HG03460 (cell line): Measurements from ENCODE around the gene MYO10.

ENCODE experiments used
- ATAC-seq: cut with Tn5 transposase; IDR thresholded peaks from one replicate; pipeline ENCODE4 v1.9.1; 2021; ENCODE audit not compliant: unreplicated experiment

Gene MYO10

DNA sequence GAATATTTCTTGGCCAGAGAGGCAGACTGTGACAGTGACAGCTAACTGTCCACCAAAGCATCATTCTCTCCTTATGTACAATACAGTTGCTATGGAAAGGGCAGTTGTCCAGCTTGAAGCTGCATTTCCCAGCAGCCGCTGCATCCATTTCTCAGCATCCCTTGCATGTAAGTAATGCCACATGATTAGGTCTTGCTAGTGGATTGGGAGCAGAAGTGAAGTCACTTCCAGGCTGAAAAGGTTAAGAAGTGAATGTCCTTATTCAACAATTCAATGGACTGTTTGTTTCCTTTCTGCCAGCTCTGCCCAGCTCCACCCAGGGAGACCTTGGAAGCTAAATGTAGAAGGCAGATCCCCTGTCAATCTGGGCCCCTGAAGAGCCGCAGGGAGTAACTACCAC is 293.2 kb downstream of the MYO10 start:
- ATAC-seq = no peak

- no peak for ATAC-seq
Measured at GRCh38 chr5:16639206-16639605, 296.9 kb downstream of the MYO10 start.

DNA sequence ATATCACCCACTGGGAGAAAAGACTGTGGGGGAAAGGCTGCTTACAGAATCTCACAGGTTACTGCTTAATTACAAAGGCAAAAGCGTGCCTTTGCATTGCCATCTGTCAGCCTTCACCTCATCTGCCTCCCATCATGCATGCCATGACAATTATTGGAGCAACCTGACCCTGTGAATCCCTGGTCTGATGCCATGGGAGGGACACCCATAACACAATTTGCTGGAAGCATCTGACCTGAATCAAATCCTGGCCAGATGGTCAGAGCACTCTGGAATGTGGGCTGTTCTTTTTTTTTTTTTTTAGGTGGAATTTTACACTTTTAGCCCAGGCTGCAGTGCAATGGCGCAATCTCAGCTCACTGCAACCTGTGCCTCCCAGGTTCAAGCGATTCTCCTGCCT is 307.7 kb downstream of the MYO10 start:
- ATAC-seq = no peak

- ATAC-seq = peak; percentile 65
Measured at GRCh38 chr5:16626696-16627264, 309.3 kb downstream of the MYO10 start.

DNA sequence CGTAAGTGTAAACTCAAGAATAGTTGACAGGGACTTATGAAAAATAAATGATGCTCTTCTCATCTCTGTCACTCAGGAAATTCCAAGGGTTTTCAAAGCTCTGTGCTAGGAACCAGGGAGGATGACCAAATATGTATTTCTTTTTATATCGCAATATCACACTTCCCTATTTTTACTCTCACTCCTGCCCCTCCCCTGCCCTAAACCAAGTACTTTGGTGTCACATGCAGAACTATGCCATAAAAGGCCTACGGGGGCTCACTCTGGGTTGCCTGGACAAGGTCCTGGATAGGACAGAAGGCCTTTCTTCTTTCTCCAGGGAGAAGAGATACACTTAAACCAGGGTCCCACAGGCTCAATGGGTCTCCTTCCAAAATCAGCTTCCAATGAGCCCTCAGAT is 311.0 kb downstream of the MYO10 start:
- no peak for ATAC-seq

DNA sequence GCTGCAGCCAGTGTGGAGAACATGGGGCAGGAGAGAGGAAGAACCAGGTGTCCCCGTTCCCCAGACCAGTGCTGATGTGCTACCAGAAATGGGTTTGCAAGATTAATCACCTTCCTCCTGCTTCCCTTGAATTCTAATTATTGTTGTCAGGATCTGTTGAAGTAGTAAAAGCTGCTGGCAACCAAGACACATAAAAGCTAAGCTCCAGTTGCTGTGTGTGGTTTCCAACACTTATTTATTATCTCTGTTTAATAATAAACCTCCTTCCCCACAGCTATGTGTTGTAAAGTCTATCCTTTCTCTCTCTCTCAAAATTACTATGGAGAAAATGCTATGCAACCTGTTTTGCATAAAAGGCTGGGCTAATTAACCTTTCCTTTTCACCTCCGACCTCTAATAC is 317.0 kb downstream of the MYO10 start:
- ATAC-seq = peak; percentile 29

GRCh38 chr5:16618138-16618897 is 317.8 kb downstream of the MYO10 start:
- no peak for ATAC-seq

- no peak for ATAC-seq
Measured at GRCh38 chr5:16617274-16617968, 318.7 kb downstream of the MYO10 start.

DNA sequence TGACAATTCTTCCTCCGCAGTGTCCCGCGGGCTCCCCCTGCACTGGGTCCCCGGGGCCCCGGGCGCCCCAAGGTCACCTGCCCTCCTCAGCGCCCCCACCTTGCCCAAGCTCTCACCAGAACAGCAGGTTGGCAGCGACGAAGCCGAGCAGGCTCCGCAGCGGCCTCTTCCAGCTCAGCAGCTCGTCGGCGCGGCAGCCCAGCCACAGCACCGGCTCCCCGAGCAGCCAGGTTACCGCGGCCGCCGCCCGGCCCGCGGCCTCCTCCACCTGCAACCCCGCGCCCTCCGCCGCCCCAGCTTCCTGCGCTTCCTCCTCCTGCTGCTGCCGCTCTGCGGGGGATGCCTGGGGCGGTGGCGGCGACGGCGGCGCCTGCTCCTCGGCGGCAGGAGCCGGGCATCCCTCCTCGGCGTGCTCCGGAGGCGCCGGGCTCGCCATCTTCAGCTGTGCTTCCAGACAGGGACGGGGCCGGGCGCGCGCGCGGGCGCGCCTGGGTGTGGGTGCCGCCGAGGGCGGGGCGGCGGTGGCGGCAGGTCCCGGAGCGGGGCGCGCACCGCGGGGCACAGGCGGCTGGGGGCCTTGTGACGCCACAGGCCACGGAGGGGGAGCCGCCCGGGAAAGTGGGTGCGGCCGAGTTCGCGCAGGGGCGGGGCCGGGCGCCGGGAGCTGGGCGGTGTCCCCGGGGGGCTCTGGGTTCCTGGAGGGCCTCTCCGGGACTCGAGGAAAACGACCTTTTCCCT is 319.4 kb downstream of the MYO10 start, which contains the start of gene RETREG1:
Gene RETREG1, minus strand, starts transcription at position 462 of the 738 bp plus-strand sequence. Its CDS starts 26 bp downstream, at position 436.
- peak; percentile 61 for ATAC-seq

DNA sequence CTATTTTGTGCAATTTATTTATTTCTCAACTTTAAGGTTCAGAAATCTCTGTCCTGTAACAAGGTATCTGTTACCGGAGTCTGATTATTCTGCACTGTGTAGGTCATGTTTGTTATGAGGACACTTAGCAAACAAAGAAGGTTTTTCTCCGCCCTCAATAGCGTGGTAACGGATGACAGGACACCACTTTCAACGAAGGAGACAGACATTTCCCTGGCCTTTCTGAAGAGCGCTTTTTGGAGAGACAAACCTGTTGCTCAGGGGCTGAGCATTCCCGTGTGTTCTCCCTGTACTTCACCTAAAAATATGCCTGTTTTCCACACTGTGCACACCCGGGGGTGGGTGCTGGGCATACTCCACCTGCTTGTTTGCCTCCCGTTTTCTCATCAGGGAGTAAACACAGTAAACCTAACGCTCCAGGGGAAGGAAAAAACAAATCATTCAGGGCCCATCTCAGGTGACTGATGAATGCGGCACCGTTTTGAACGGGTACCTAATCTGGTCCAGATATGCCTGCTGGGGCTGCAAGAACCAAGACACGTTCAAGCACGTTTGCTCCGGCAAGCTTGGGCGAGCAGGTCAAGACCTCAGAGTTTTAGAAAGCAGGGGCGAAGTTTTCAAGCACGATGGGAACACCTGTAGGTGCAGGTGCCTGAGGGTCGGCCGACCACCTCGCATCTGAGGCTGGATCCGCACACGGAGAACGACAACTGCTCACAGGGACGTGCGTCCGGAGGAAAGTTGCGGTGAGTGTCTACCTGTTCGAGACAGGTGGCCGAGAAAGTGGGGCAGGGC is 320.1 kb downstream of the MYO10 start:
- no peak for ATAC-seq

GRCh38 chr5:16612007-16612406 is 324.1 kb downstream of the MYO10 start:
- no peak for ATAC-seq
